ENCODE measurements around the gene NFE2L3.

NFE2L3 gene

DNA sequence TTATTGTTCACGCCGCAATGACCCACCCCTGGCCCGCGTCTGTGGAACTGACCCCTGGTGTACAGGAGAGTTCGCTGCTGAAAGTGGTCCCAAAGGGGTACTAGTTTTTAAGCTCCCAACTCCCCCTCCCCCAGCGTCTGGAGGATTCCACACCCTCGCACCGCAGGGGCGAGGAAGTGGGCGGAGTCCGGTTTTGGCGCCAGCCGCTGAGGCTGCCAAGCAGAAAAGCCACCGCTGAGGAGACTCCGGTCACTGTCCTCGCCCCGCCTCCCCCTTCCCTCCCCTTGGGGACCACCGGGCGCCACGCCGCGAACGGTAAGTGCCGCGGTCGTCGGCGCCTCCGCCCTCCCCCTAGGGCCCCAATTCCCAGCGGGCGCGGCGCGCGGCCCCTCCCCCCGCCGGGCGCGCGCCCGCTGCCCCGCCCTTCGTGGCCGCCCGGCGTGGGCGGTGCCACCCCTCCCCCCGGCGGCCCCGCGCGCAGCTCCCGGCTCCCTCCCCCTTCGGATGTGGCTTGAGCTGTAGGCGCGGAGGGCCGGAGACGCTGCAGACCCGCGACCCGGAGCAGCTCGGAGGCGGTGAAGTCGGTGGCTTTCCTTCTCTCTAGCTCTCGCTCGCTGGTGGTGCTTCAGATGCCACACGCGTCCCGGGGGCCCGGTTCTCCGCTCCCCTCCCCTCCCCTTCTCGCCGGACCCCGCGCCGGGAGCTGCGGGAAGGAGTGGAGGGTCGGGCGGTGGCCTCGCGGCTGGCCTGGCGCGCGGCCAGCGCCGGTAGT, 49.4 kb downstream of the NFE2L3 start, which contains the start of gene CBX3:
Gene CBX3 (plus strand): TSS at position 499 of the 772 bp plus-strand sequence. CDS start 1,254 bp downstream, outside the sequence.
- peak; percentile 81 for DNase-seq

DNA sequence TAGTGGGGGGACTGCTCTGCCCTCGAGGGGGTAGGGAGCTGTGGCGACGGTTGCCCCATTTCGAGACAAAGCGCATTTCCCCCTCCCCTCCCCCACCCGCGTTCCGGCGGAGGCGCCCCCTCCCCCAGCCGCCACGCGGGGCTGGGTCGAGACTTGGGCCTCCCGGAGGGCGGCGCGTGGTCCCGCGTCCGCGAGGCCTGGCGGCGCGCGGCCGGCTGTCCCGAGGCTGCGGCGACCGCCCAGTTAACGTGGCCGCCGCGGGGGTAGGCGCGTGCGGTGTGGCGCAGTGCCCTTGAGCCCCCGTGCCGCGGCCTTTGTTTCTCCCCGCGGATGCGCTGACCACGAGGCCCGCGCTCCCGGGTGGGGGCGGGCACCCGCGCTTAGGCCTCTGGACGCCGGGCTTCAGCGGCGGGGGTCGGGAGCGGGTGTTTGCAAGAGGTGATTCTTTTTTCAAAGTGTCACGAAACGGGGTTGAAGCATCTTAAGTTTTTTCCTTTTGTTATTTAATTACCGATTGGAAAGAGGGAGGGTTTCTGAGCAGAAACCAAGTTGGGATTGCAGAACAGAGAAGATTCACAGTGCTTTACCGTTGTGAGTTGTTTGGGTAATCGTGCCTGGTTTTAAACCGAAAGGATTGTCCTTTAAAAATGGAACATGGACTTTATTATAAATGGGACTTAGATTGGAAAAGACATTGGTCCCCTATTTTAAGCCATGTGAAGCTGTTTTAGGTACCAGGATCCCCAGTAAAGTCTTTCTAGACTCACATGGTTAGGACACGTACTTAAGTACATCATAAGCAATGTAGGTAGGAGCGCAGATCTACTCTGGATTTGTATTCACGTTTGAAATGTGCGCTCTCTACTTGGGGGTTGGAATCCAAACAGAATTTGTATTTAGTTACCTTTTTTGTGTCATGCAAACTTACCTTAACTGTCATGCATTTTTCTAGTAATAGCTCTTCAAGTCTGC, 50.3 kb downstream of the NFE2L3 start:
- peak; percentile 68 for DNase-seq

DNA sequence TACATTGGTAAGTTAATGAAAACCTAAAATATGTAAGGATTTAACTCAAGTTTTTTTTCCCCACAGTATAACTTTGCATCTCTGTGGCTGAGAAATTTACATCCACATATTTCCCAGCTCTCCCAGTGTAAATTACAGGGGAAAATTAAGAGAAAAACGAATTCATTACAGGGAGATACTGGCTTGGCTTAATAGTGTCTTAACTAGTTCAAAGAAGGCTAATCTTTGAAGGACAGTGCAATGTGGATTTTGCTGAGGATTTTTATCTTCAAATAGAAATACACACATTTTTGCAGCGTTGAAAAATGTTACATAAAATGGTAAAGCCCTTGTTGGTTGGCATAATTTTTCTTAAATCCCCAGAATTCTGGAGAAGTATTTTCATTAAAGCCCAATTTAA, 51.0 kb downstream of the NFE2L3 start:
- no peak for DNase-seq

DNA sequence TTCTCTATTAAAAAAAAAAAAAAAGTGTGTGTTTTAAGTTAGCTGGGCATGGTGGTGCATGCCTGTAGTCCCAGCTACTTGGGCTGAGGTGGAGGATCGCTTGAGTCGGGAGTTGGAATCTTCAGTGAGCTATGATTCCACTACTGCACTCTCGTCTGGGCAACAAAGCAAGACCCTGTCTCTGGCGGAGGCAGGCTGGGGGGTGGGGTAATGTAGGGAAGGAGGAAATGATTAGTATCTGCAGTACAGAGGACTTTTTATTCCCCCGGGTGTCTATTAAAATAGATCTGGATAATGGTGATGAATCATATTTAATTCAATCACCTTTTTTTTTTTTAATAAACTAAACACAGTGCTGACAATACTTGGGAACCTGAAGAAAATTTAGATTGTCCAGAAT, 56.0 kb downstream of the NFE2L3 start:
- DNase-seq, result no peak

DNA sequence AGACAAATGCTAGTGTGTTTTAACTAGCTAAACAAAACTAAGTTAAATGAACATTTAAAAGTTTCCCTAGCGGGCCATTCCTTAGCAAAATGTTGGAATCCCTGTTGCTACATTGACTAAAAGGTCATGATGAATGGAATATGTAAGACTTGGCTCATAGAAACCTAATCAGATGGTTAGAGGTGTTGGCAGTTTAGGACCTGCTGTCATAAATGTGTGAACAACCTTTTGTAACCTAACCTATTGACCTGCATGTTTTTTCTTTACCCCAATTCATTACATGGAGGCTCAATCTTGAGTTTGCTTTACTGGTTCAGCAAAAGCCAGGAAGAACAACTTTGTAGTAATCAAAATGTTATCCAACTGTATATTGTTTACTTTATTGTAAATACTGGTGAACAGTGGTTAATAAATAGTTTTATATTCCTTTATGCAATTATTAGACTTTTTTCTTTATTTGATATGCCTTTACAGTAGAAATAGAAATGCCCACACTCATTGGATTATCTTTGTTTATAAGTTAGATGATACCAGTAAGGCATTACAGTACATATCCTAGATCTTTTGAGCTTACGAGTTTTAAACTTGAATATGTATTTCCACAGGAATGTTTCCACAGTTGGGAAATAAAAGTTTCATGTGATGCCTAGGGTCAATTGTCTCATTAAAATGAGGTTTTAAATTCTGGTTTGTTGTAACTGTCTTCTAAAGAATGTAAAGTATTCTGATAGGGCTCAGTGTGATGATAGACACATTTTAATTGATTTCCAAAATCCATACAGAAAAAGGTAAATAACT, 61.1 kb downstream of the NFE2L3 start:
- DNase-seq, result no peak

DNA sequence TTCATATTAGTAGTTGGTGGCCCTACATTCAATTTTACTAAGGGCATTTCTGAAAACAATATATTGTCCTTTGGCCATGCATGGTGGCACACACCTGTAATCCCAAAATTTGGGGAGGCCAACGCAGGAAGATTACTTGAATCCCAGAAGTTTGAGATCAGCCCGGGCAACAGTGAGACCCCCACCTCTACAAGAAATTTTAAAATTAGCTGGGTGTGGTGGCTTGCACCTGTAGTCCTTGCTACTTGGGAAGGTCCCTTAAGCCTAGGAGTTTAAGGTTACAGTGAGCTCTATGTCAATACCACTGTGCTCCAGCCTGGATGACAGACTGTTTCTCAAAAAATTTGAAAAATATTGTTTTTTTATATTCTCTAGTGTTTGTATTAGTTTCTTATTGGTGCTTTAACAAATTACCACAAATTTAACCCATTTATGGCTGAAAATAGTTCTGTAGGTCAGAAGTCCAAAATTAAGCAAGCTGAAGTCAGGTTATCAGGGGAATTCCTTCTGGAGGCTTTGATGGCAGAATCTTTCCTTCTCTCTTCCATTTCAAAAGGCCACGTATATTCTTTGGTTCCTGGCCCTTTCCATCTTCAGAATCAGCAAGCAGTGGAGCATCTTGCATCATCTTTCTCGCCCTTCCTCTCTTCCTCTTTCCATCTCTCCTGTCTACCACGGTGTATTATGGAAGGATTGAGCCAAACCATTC, 62.0 kb downstream of the NFE2L3 start:
- no peak for DNase-seq

DNA sequence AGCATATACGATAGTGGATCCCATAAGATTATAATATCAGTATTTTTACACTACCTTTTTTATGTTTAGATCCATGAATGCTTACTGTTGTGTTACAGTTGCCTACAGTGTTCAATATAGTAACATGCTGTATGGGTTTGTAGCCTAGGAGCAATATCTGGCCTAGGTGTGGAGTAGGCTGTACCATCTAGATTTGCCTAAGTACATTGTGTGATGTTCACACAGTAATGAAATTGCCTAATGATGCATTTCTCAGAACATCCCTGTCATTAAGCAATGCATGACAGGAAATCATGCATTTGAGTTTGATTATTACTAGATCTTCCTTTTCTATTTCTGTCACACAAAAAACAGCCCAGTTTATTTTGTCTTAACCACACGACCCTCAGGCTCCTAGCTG, 64.1 kb downstream of the NFE2L3 start:
- DNase-seq, result no peak

DNA sequence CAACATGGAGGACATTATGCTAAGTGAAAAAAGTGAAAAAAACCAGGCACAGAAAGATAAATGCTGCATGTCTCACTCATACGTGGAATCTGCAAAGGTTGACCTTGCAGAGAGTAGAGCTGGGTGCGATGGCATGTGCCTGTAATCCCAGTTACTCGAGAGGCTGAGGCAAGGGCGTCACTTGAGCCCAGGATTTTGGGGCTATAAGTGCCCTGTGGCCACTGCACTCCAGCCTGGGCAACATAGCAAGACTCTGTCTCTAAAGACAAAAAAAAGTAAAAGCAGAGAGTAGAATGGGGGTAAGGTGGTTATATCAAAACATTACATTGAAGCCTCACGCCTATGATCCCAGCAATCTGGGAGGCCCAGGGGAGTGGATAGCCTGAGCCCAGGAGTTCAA, 72.4 kb downstream of the NFE2L3 start:
- no peak for DNase-seq

DNA sequence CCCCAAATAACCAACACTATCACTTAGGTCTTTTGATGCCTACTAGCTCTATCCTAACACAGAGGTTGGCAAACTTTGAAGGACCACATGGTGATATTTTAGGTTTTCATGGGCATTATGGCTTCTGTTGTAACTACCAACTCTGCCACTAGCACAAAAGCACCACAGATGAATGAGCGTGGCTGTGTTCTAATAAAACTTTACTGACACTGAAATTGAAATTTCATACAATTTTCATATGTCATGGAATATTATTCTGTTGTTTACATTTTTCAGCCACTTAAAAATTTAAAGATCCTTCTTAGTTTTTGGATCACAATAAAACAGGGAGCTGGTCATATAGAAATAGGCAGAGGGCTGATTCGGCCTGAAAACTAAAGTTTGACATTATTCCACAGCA, 76.0 kb downstream of the NFE2L3 start:
- DNase-seq, result no peak

DNA sequence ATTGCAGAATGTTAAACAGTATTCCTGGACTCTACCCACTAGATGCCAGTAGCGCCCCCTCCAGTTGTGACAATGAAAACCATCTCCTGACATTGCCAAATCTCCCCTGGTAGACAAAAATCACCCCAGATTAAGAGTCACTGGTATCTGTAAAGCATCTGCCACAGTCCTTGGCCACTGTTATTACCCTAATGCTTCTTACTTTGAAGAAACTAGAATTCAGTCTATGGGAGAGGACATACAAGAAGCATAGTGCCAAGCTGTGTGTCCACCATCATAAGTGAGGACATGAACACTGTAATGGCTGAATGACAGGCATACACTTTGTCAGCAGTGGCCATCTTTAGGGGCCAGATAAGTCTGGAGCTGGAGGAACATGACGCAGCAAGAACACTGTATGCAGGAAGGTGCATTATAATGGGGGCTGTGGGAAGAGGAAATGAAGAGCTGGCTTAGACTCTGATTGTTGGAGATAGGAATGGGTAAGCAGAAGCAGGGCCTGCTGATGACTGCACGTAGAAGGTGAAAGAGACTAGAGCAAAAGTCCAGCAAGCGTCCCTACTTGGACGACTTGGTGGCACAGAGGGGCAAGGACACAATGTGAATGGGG, 82.0 kb downstream of the NFE2L3 start:
- no peak for DNase-seq
